Breast epithelium (tissue), 3 donors: ENCODE measurements around the gene REC114.

Experiments
- CTCF ChIP-seq, 3 donors: fragments of 450-650 bp; IDR thresholded peaks; one replicate each; pipeline ENCODE4 v1.5.1; 2016 to 2017; ENCODE audit warnings: antibody characterized with exemption in 3 of 3, mild to moderate bottlenecking in 3 of 3, moderate library complexity in 3 of 3
- POLR2A ChIP-seq: fragments of 450-650 bp; IDR thresholded peaks from one replicate; pipeline ENCODE4 v1.6.1; 2016; ENCODE audit warnings: antibody characterized with exemption, mild to moderate bottlenecking, moderate library complexity
- POLR2AphosphoS5 ChIP-seq, 3 donors: sonication (generic); formaldehyde crosslinking; IDR thresholded peaks; one replicate each; pipeline ENCODE4 v1.6.1; 2017; ENCODE audit warnings: antibody characterized with exemption in 3 of 3

- TF ChIP-seq CTCF (IDR thresholded peaks at IDR 0.05), result no peak
- TF ChIP-seq POLR2A, result no peak
- TF ChIP-seq POLR2AphosphoS5 (IDR thresholded peaks at IDR 0.05), result no peak
Measured at GRCh38 chr15:73414876-73415275, 28.1 kb upstream of the REC114 start.
